IMR-90 (cell line): ENCODE results near the gene CC2D1A. TPM values are rescaled to one million over a fixed set of nuclear protein-coding genes. Genes with fewer than 3 reads are reported as not detected.

ENCODE experiments used
- ATAC-seq: fragments of 200-7000 bp; cut with Tn5 transposase; 2 replicates; pipeline ENCODE4 v1.9.1; 2020; ENCODE audit warnings: low read depth, mild to moderate bottlenecking, moderate library complexity
- BruUV-seq: library from RNA; stranded (reverse); fragments of 400-500 nt; replicated peaks from 2 replicates; lab custom pipeline; 2021; lab: Mats Ljungman, UMichigan
- CTCF ChIA-PET: fragments of 300-600 bp; formaldehyde crosslinking; extraction: SDS; loops from one replicate; lab custom pipeline; 2021; ENCODE audit warnings: antibody characterized with exemption; lab: Yijun Ruan, JAX
- POLR2A ChIA-PET: fragments of 300-600 bp; sonication (Branson Sonifier 250); formaldehyde crosslinking; loops from one replicate; lab custom pipeline; 2022; ENCODE audit warnings: antibody characterized with exemption; ENCODE audit not compliant: unreplicated experiment; lab: Charles Lee
- DNase-seq: peaks from one replicate; pipeline ENCODE4 v3.0.0; 2013
- H2AFZ ChIP-seq: replicated peaks from 2 replicates; pipeline ENCODE3; 2013; ENCODE audit warnings: low read length, mild to moderate bottlenecking; ENCODE audit not compliant: poor library complexity
- H2AK5ac ChIP-seq: 2 replicates; pipeline ENCODE4 v1.6.1; 2013; ENCODE audit warnings: low read depth, low read length, inconsistent platforms
- H2AK9ac ChIP-seq: replicated peaks from 2 replicates; pipeline ENCODE3; 2013; ENCODE audit warnings: mild to moderate bottlenecking, low read depth, low read length, moderate library complexity; ENCODE audit not compliant: poor library complexity
- H2BK120ac ChIP-seq: 2 replicates; pipeline ENCODE4 v1.6.1; 2013; ENCODE audit warnings: low read depth, low read length, inconsistent platforms
- H2BK15ac ChIP-seq: 3 replicates; pipeline ENCODE4 v1.6.1; 2013; ENCODE audit warnings: low read depth, low read length, inconsistent platforms
- H2BK20ac ChIP-seq: 2 replicates; pipeline ENCODE4 v1.6.1; 2013; ENCODE audit warnings: low read depth, mild to moderate bottlenecking, inconsistent platforms, low read length, moderate library complexity
- H2BK5ac ChIP-seq: 2 replicates; pipeline ENCODE4 v1.6.1; 2013; ENCODE audit warnings: mild to moderate bottlenecking, low read depth, low read length, inconsistent platforms; ENCODE audit not compliant: poor library complexity, severe bottlenecking
- H3K14ac ChIP-seq: replicated peaks from 2 replicates; pipeline ENCODE4 v1.6.1; 2013; ENCODE audit warnings: low read depth, low read length, inconsistent platforms
- H3K18ac ChIP-seq: 2 replicates; pipeline ENCODE4 v1.6.1; 2013; ENCODE audit warnings: low read depth, low read length, control low read depth
- H3K23ac ChIP-seq: 2 replicates; pipeline ENCODE4 v1.6.1; 2013; ENCODE audit warnings: low read depth, low read length, inconsistent platforms
- H3K27ac ChIP-seq: 2 replicates; pipeline ENCODE4 v1.5.1; 2013; ENCODE audit warnings: mild to moderate bottlenecking, control low read depth, low read length; ENCODE audit not compliant: insufficient read depth
- H3K27me3 ChIP-seq: 2 replicates; pipeline ENCODE4 v1.6.1; 2013; ENCODE audit warnings: low read length; ENCODE audit not compliant: control insufficient read depth, insufficient read depth
- H3K36me3 ChIP-seq: 2 replicates; pipeline ENCODE4 v1.6.1; 2013; ENCODE audit warnings: low read length, mixed read lengths; ENCODE audit not compliant: control insufficient read depth, insufficient read depth
- H3K4ac ChIP-seq: 2 replicates; pipeline ENCODE4 v1.6.1; 2013; ENCODE audit warnings: low read depth, low read length, inconsistent platforms
- H3K4me1 ChIP-seq: 2 replicates; pipeline ENCODE4 v1.6.1; 2013; ENCODE audit warnings: low read length, mixed read lengths; ENCODE audit not compliant: control insufficient read depth, insufficient read depth
- H3K4me2 ChIP-seq: 2 replicates; pipeline ENCODE4 v1.6.1; 2013; ENCODE audit warnings: low read depth, mild to moderate bottlenecking, control low read depth, low read length, moderate library complexity
- H3K4me3 ChIP-seq: 2 replicates; pipeline ENCODE4 v1.5.1; 2013; ENCODE audit warnings: low read depth, mild to moderate bottlenecking, control low read depth, low read length, moderate library complexity; ENCODE audit not compliant: insufficient read depth
- H3K56ac ChIP-seq: 2 replicates; pipeline ENCODE4 v1.6.1; 2013; ENCODE audit warnings: low read length, inconsistent platforms; ENCODE audit not compliant: insufficient read depth; ENCODE audit errors: extremely low read depth
- H3K79me1 ChIP-seq, 2 experiments: 2 replicates each; pipeline ENCODE4 v1.6.1; 2013; ENCODE audit warnings: low read length in 2 of 2, inconsistent platforms in 1 of 2, low read depth in 1 of 2
- H3K9ac ChIP-seq: 2 replicates; pipeline ENCODE4 v1.6.1; 2013; ENCODE audit warnings: low read depth, low read length, control low read depth
- H3K9me1 ChIP-seq: 2 replicates; pipeline ENCODE4 v1.6.1; 2013; ENCODE audit warnings: low read length, inconsistent platforms; ENCODE audit not compliant: insufficient read depth
- H3K9me3 ChIP-seq: 2 replicates; pipeline ENCODE4 v1.6.1; 2013; ENCODE audit warnings: low read length; ENCODE audit not compliant: control insufficient read depth, insufficient read depth
- H4K20me1 ChIP-seq: 2 replicates; pipeline ENCODE4 v1.6.1; 2013; ENCODE audit warnings: low read length, inconsistent platforms; ENCODE audit not compliant: insufficient read depth
- H4K5ac ChIP-seq: 2 replicates; pipeline ENCODE4 v1.6.1; 2013; ENCODE audit warnings: mild to moderate bottlenecking, low read depth, low read length, control low read depth
- H4K8ac ChIP-seq, 2 experiments: 2 replicates each; pipeline ENCODE4 v1.6.1; 2013; ENCODE audit warnings: low read depth in 2 of 2, low read length in 2 of 2, control low read depth in 1 of 2, inconsistent platforms in 1 of 2
- H4K91ac ChIP-seq: 2 replicates; pipeline ENCODE4 v1.6.1; 2013; ENCODE audit warnings: low read depth, low read length, inconsistent platforms; ENCODE audit not compliant: insufficient read depth
- BHLHE40 ChIP-seq: fragments of 150-350 bp; IDR thresholded peaks from 2 replicates; pipeline ENCODE4 v1.6.1; 2016; ENCODE audit warnings: mild to moderate bottlenecking, low read depth, low read length
- CEBPB ChIP-seq: IDR thresholded peaks from 2 replicates; pipeline ENCODE4 v1.6.1; 2012; ENCODE audit warnings: low read depth, low read length, improper control_type of control experiment
- CHD1 ChIP-seq: IDR thresholded peaks from 2 replicates; pipeline ENCODE4 v1.6.1; 2012; ENCODE audit warnings: low read depth, low read length, improper control_type of control experiment
- CTCF ChIP-seq: conservative IDR thresholded peaks from 2 replicates; pipeline ENCODE4 v1.5.1; 2012; ENCODE audit warnings: mild to moderate bottlenecking, low read depth, low read length, improper control_type of control experiment
- ELK1 ChIP-seq: fragments of 150-350 bp; IDR thresholded peaks from 2 replicates; pipeline ENCODE4 v1.6.1; 2016; ENCODE audit warnings: low read depth, mild to moderate bottlenecking, low read length, moderate library complexity, borderline replicate concordance
- FOS ChIP-seq: fragments of 150-350 bp; IDR thresholded peaks from 2 replicates; pipeline ENCODE4 v1.6.1; 2016; ENCODE audit warnings: low read depth, low read length
- POLR2A ChIP-seq: IDR thresholded peaks from 2 replicates; pipeline ENCODE4 v1.6.1; 2012; ENCODE audit warnings: mild to moderate bottlenecking, low read depth, low read length
- RAD21 ChIP-seq: IDR thresholded peaks from 2 replicates; pipeline ENCODE4 v1.6.1; 2012; ENCODE audit warnings: low read length, improper control_type of control experiment
- RCOR1 ChIP-seq: IDR thresholded peaks from 2 replicates; pipeline ENCODE4 v1.6.1; 2012; ENCODE audit warnings: mild to moderate bottlenecking, low read length, improper control_type of control experiment; ENCODE audit not compliant: insufficient replicate concordance
- SMC3 ChIP-seq: fragments of 150-350 bp; IDR thresholded peaks from 2 replicates; pipeline ENCODE4 v1.6.1; 2016; ENCODE audit warnings: low read depth, mild to moderate bottlenecking, antibody characterized with exemption, low read length, moderate library complexity
- USF2 ChIP-seq: fragments of 150-350 bp; IDR thresholded peaks from 2 replicates; pipeline ENCODE4 v1.6.1; 2017; ENCODE audit warnings: mild to moderate bottlenecking, antibody characterized with exemption, low read length, low read depth
- WGBS, 2 experiments: methylation state at CpG; one replicate each; pipeline versions ENCODE4 v1.1.5 to v1.1.7; 2013; ENCODE audit warnings: missing lambda C conversion rate in 2 of 2; ENCODE audit not compliant: insufficient read length in 1 of 2; ENCODE audit errors: extremely low coverage in 2 of 2; 5-methylcytosine and 5-hydroxymethylcytosine counted together
- dilution Hi-C: fragments of 300-500 bp; cut with HindIII; formaldehyde crosslinking; loops from one replicate; pipeline ENCODE4 v1.14.3; 2018; ENCODE audit warnings: low sequenced_read_pairs; ENCODE audit not compliant: unreplicated experiment
- in situ Hi-C: fragments of 300-500 bp; cut with MboI; formaldehyde crosslinking; loops from 3 replicates; pipeline ENCODE4 v1.14.3; 2019; ENCODE audit warnings: low sequenced_read_pairs, inconsistent platforms, mixed read lengths
- intact Hi-C: fragments of 100-400 bp; cut with micrococcal nuclease; formaldehyde crosslinking; loops from 2 replicates; pipeline ENCODE4 v1.10.0; 2022
- polyA plus RNA-seq, 3 experiments: library from polyadenylated mRNA; depleted of rRNA; stranded (reverse); fragments of >200 nt; gene quantifications; 2 replicates each; pipeline ENCODE4 v1.2.3, GENCODE V29; 2012; ENCODE audit warnings: low replicate concordance in 1 of 3
- total RNA-seq: library from RNA; depleted of rRNA; stranded (reverse); fragments of >200 nt; gene quantifications from 2 replicates; pipeline ENCODE4 v1.2.3, GENCODE V29; 2012

CC2D1A gene
- total and polyA plus RNA-seq, 2 of the 4 experiments (the other 2 are of a cell fraction), result 4.1 to 14.7 TPM

GRCh38 chr19:13865571-13866462 lies 40.2 kb upstream of the CC2D1A start:
- peak overlapping the region; percentile 89 for H2AFZ ChIP-seq
- peak overlapping the region in 1 of 2 experiments; percentile 72; a peak in 3 of 4 replicates for H4K8ac ChIP-seq
- H3K56ac ChIP-seq, result no peak overlapping the region
- dilution Hi-C loops (no loop called here), in situ Hi-C loops (loop anchor here (10.0 to 25.0 kb wide), 2 partner anchors 271 to 579 kb away; no protein-coding TSS in a partner anchor), intact Hi-C loops (no loop called here)
- no peak for TF ChIP-seq RCOR1
- TF ChIP-seq RAD21, result no peak
- TF ChIP-seq SMC3, result no peak
- TF ChIP-seq CHD1, result no peak
- TF ChIP-seq USF2, result no peak
- TF ChIP-seq FOS, result no peak
- TF ChIP-seq CTCF, result no peak
- TF ChIP-seq BHLHE40, result no peak
- no peak for TF ChIP-seq ELK1
- TF ChIP-seq CEBPB, result no peak
- TF ChIP-seq POLR2A, result no peak
- WGBS, 2 experiments, result 8% methylated on average over 24 of the region's 82 CpGs; no CpG with 5 or more reads in 1 of the 2 experiments
- peak overlapping the region; percentile 21 for H3K4ac ChIP-seq
- no peak overlapping the region for H2BK120ac ChIP-seq
- no peaks in the 10 kb centered on the region for H3K27me3 ChIP-seq
- BruUV-seq, result no TSS peak
- DNase-seq (no peak), ATAC-seq (peak; percentile 25)
- H4K5ac ChIP-seq, result peak overlapping the region; percentile 47; the same call in 1 of the 2 replicates
- ChIA-PET POLR2A (interaction anchor here (0.6 kb wide), 1 partner anchor 51 kb away, joined by 9 read pairs; no protein-coding TSS in a partner anchor), CTCF (no interaction called here)
- peak overlapping the region; percentile 30; the same call in 1 of the 2 replicates for H3K27ac ChIP-seq
- H3K9ac ChIP-seq, result peak overlapping the region; percentile 24
- peak overlapping the region; percentile 6; the same call in 1 of the 3 replicates for H2BK15ac ChIP-seq
- no peak overlapping the region for H2BK20ac ChIP-seq
- peak overlapping the region; percentile 95 for H2AK5ac ChIP-seq
- H3K79me1 ChIP-seq, result peaks cover 11 to 39% of the 10 kb centered on the region in 2 experiments; a peak in 3 of 4 replicates
- no peaks in the 10 kb centered on the region for H4K20me1 ChIP-seq
- H3K18ac ChIP-seq, result peak overlapping the region; percentile 39; the same call in 1 of the 2 replicates
- no peak overlapping the region for H2BK5ac ChIP-seq
- H3K4me3 ChIP-seq, result peak overlapping the region; percentile 70
- no peaks in the 10 kb centered on the region for H3K36me3 ChIP-seq
- H3K9me1 ChIP-seq, result peaks cover 9% of the 10 kb centered on the region
- peak overlapping the region; percentile 19 for H3K23ac ChIP-seq
- H4K91ac ChIP-seq, result peak overlapping the region; percentile 26; the same call in 1 of the 2 replicates
- H2AK9ac ChIP-seq, result peak overlapping the region; percentile 70
- H3K14ac ChIP-seq, result peak overlapping the region; percentile 24
- H3K4me1 ChIP-seq, result peaks cover 13% of the 10 kb centered on the region
- H3K4me2 ChIP-seq, result peak overlapping the region; percentile 49
- H3K9me3 ChIP-seq, result no peaks in the 10 kb centered on the region
